Measurements from ENCODE around the gene ZAP70.

- TF ChIP-seq POLR2A (IDR thresholded peaks at IDR 0.05) (no peak), CTCF (IDR thresholded peaks at IDR 0.05) (no peak)
Measured at GRCh38 chr2:97724946-97725688, 11.7 kb downstream of the ZAP70 start.
